ENCODE data around the gene FAM78A. TPM values are rescaled to one million over a fixed set of nuclear protein-coding genes. Genes with fewer than 3 reads are reported as not detected.

The FAM78A gene
- total and polyA plus RNA-seq, 7 experiments from 2014 or later = 10.5 to 114 (median 66.0) TPM

GRCh38 chr9:131258698-131259431 is 17.4 kb downstream of the FAM78A start:
- Mint-ChIP-seq H3K36me3 (peaks cover 6 to 23% (median 6%) of the 10 kb centered on the region in 5 donors), H3K4me3 (peak overlapping the region in 1 of 10 donors; percentile 21), H3K4me1 (peaks cover 34 to 90% (median 62%) of the 10 kb centered on the region in 7 donors), H3K9me3 (peaks cover 0 to 6% (median 0%) of the 10 kb centered on the region in 11 donors), H3K27ac (peak overlapping the region in 7 of 9 donors; percentile 33 to 98 (median 76)), H3K27me3 (no peaks in the 10 kb centered on the region)
- intact Hi-C loops (cut with micrococcal nuclease) = loop anchor here in 1 of 2 donors (5.0 to 10.0 kb wide), 2 partner anchors 243 to 476 kb away; partner anchors contain the start of gene POMT1
- no peaks in the 10 kb centered on the region for H3K27me3 ChIP-seq (ENCODE audit: control insufficient read depth in 2 of 2, insufficient read depth in 2 of 2, low read length in 2 of 2)
- DNase-seq (peak in 1 of 9 donors; percentile 10), ATAC-seq (no peak)
- peaks cover 10 to 44% (median 23%) of the 10 kb centered on the region in 3 experiments for H3K36me3 ChIP-seq (ENCODE audit: control insufficient read depth in 2 of 3, insufficient read depth in 3 of 3, low read length in 3 of 3)
- ChIA-PET POLR2A (interaction anchor here (0.5 to 20.4 kb wide), 5 partner anchors 9 to 592 kb away, joined by 3 to 886 read pairs (median 6); partner anchors contain the start of gene FAM78A), CTCF (interaction anchor here (0.5 to 1.1 kb wide), 3 partner anchors 15 to 989 kb away, joined by 3 to 5 read pairs (median 3); no protein-coding TSS in a partner anchor)
- H3K4me3 ChIP-seq (ENCODE audit: low read length) = no peak overlapping the region
- peak overlapping the region; percentile 85 for H3K27ac ChIP-seq (ENCODE audit: low read depth, low read length)
- H3K9me3 ChIP-seq (ENCODE audit: control insufficient read depth in 2 of 3, low read length in 3 of 3) = no peaks in the 10 kb centered on the region
- H3K4me1 ChIP-seq (ENCODE audit: control insufficient read depth in 2 of 2, insufficient read depth in 2 of 2, low read length in 2 of 2) = peaks cover 41 to 76% of the 10 kb centered on the region in 2 donors

- Mint-ChIP-seq H3K27ac (peak overlapping the region; percentile 93 to 99 (median 97)), H3K4me3 (peak overlapping the region in 8 of 10 donors; percentile 24 to 96 (median 66)), H3K36me3 (peaks cover 6 to 23% (median 6%) of the 10 kb centered on the region in 5 donors), H3K4me1 (peaks cover 29 to 90% (median 64%) of the 10 kb centered on the region in 7 donors), H3K9me3 (peaks cover 0 to 6% (median 0%) of the 10 kb centered on the region in 11 donors), H3K27me3 (no peaks in the 10 kb centered on the region)
- Histone ChIP-seq H3K27me3 (ENCODE audit: control insufficient read depth in 2 of 2, insufficient read depth in 2 of 2, low read length in 2 of 2) (no peaks in the 10 kb centered on the region), H3K4me1 (ENCODE audit: control insufficient read depth in 2 of 2, insufficient read depth in 2 of 2, low read length in 2 of 2) (peaks cover 45 to 78% of the 10 kb centered on the region in 2 donors), H3K27ac (ENCODE audit: low read depth, low read length) (peak overlapping the region; percentile 85), H3K4me3 (ENCODE audit: low read length) (no peak overlapping the region), H3K9me3 (ENCODE audit: control insufficient read depth in 2 of 3, low read length in 3 of 3) (no peaks in the 10 kb centered on the region), H3K36me3 (ENCODE audit: control insufficient read depth in 2 of 3, insufficient read depth in 3 of 3, low read length in 3 of 3) (peaks cover 10 to 44% (median 23%) of the 10 kb centered on the region in 3 experiments)
- POLR2A ChIA-PET = interaction anchor here (0.5 to 20.4 kb wide), 7 partner anchors 9 to 592 kb away, joined by 3 to 886 read pairs (median 4); partner anchors contain the start of gene FAM78A
- CTCF ChIA-PET = interaction anchor here (1.1 kb wide), 1 partner anchor 15 kb away, joined by 3 read pairs; no protein-coding TSS in a partner anchor
- no peak for DNase-seq
- ATAC-seq = no peak
- intact Hi-C loops (cut with micrococcal nuclease) = loop anchor here in 1 of 2 donors (5.0 to 10.0 kb wide), 2 partner anchors 244 to 477 kb away; partner anchors contain the start of gene POMT1
Measured at GRCh38 chr9:131258186-131258585, 18.1 kb downstream of the FAM78A start.

- Histone ChIP-seq H3K4me1 (ENCODE audit: control insufficient read depth in 2 of 2, insufficient read depth in 2 of 2, low read length in 2 of 2) (peaks cover 49 to 76% of the 10 kb centered on the region in 2 donors), H3K27me3 (ENCODE audit: control insufficient read depth in 2 of 2, insufficient read depth in 2 of 2, low read length in 2 of 2) (no peaks in the 10 kb centered on the region), H3K27ac (ENCODE audit: low read depth, low read length) (peak overlapping the region; percentile 85), H3K36me3 (ENCODE audit: control insufficient read depth in 2 of 3, insufficient read depth in 3 of 3, low read length in 3 of 3) (peaks cover 7 to 37% (median 23%) of the 10 kb centered on the region in 3 experiments), H3K4me3 (ENCODE audit: low read length) (no peak overlapping the region), H3K9me3 (ENCODE audit: control insufficient read depth in 2 of 3, low read length in 3 of 3) (no peaks in the 10 kb centered on the region)
- no peaks in the 10 kb centered on the region for H3K27me3 Mint-ChIP-seq
- ATAC-seq (no peak), DNase-seq (peak in 1 of 9 donors; percentile 14)
- peaks cover under 1 to 18% (median 2%) of the 10 kb centered on the region in 5 donors for H3K36me3 Mint-ChIP-seq
- intact Hi-C loops (cut with micrococcal nuclease) = loop anchor here in 1 of 2 donors (5.0 to 10.0 kb wide), 2 partner anchors 245 to 477 kb away; partner anchors contain the start of gene POMT1
- ChIA-PET POLR2A (interaction anchor here (0.6 to 20.4 kb wide), 14 partner anchors 8 to 115 kb away, joined by 3 to 886 read pairs (median 6); partner anchors contain the start of gene FAM78A), CTCF (interaction anchor here (0.5 to 2.6 kb wide), 7 partner anchors 11 to 133 kb away, joined by 3 to 44 read pairs (median 5); partner anchors contain the start of gene FAM78A)
- peak overlapping the region; percentile 28 to 96 (median 77) for H3K4me3 Mint-ChIP-seq
- peaks cover 27 to 89% (median 62%) of the 10 kb centered on the region in 7 donors for H3K4me1 Mint-ChIP-seq
- peak overlapping the region; percentile 93 to 99 (median 97) for H3K27ac Mint-ChIP-seq
- peaks cover 0 to 3% (median 0%) of the 10 kb centered on the region in 11 donors for H3K9me3 Mint-ChIP-seq
Measured at GRCh38 chr9:131257266-131258025, 18.9 kb downstream of the FAM78A start.

GRCh38 chr9:131255676-131256197 is 20.6 kb downstream of the FAM78A start:
- Mint-ChIP-seq H3K4me1 (peaks cover 20 to 86% (median 68%) of the 10 kb centered on the region in 7 donors), H3K9me3 (peaks cover 0 to 3% (median 0%) of the 10 kb centered on the region in 11 donors), H3K27ac (peak overlapping the region; percentile 93 to 99 (median 97)), H3K4me3 (peak overlapping the region; percentile 83 to 96 (median 88)), H3K36me3 (peaks cover 0 to 12% (median 0%) of the 10 kb centered on the region in 5 donors), H3K27me3 (no peaks in the 10 kb centered on the region)
- Histone ChIP-seq H3K9me3 (ENCODE audit: control insufficient read depth in 2 of 3, low read length in 3 of 3) (no peaks in the 10 kb centered on the region), H3K27me3 (ENCODE audit: control insufficient read depth in 2 of 2, insufficient read depth in 2 of 2, low read length in 2 of 2) (no peaks in the 10 kb centered on the region), H3K4me3 (ENCODE audit: low read length) (peak overlapping the region; percentile 50), H3K4me1 (ENCODE audit: control insufficient read depth in 2 of 2, insufficient read depth in 2 of 2, low read length in 2 of 2) (peaks cover 63 to 73% of the 10 kb centered on the region in 2 donors), H3K36me3 (ENCODE audit: control insufficient read depth in 2 of 3, insufficient read depth in 3 of 3, low read length in 3 of 3) (peaks cover 0 to 24% (median 20%) of the 10 kb centered on the region in 3 experiments), H3K27ac (ENCODE audit: low read depth, low read length) (peak overlapping the region; percentile 85)
- ATAC-seq (no peak), DNase-seq (peak in 1 of 9 donors; percentile 9)
- POLR2A ChIA-PET = interaction anchor here (0.5 to 20.4 kb wide), 20 partner anchors 9 to 1774 kb away, joined by 3 to 886 read pairs (median 4); partner anchors contain the start of gene FAM78A
- CTCF ChIA-PET = interaction anchor here (1.0 to 2.6 kb wide), 6 partner anchors 8 to 77 kb away, joined by 4 to 44 read pairs (median 6); no protein-coding TSS in a partner anchor
- intact Hi-C loops (cut with micrococcal nuclease) = loop anchor here (1.0 to 10.0 kb wide), 5 partner anchors 14 to 479 kb away; partner anchors contain the start of gene POMT1 (in 1 of the 2)

GRCh38 chr9:131254626-131255025 is 21.7 kb downstream of the FAM78A start:
- no peaks in the 10 kb centered on the region for H3K27me3 Mint-ChIP-seq
- peaks cover 0 to 3% (median 0%) of the 10 kb centered on the region in 11 donors for H3K9me3 Mint-ChIP-seq
- peaks cover 16 to 75% (median 61%) of the 10 kb centered on the region in 7 donors for H3K4me1 Mint-ChIP-seq
- Histone ChIP-seq H3K27me3 (ENCODE audit: control insufficient read depth in 2 of 2, insufficient read depth in 2 of 2, low read length in 2 of 2) (no peaks in the 10 kb centered on the region), H3K27ac (ENCODE audit: low read depth, low read length) (peak overlapping the region; percentile 85), H3K4me3 (ENCODE audit: low read length) (no peak overlapping the region), H3K36me3 (ENCODE audit: control insufficient read depth in 2 of 3, insufficient read depth in 3 of 3, low read length in 3 of 3) (peaks cover 0 to 13% (median 9%) of the 10 kb centered on the region in 3 experiments), H3K4me1 (ENCODE audit: control insufficient read depth in 2 of 2, insufficient read depth in 2 of 2, low read length in 2 of 2) (peaks cover 63 to 73% of the 10 kb centered on the region in 2 donors), H3K9me3 (ENCODE audit: control insufficient read depth in 2 of 3, low read length in 3 of 3) (no peaks in the 10 kb centered on the region)
- ChIA-PET CTCF (interaction anchor here (1.0 kb wide), 1 partner anchor 82 kb away, joined by 3 read pairs; no protein-coding TSS in a partner anchor), POLR2A (interaction anchor here (0.8 to 20.4 kb wide), 3 partner anchors 15 to 23 kb away, joined by 5 to 886 read pairs (median 132); partner anchors contain the start of gene FAM78A)
- H3K27ac Mint-ChIP-seq = peak overlapping the region in 8 of 9 donors; percentile 76 to 99 (median 98)
- intact Hi-C loops (cut with micrococcal nuclease) = loop anchor here (5.0 to 10.0 kb wide), 4 partner anchors 77 to 480 kb away; partner anchors contain the start of gene POMT1 (in 1 of the 2)
- H3K4me3 Mint-ChIP-seq = peak overlapping the region; percentile 29 to 96 (median 68)
- peak in 1 of 9 donors; percentile 6 for DNase-seq
- no peak for ATAC-seq
- H3K36me3 Mint-ChIP-seq = peaks cover 0 to 7% (median 0%) of the 10 kb centered on the region in 5 donors

All from naive thymus-derived CD4-positive, alpha-beta T cell (primary cell).